H9 (cell line): ENCODE results near the gene ZNF784. TPM values are rescaled to one million over a fixed set of nuclear protein-coding genes. Genes with fewer than 3 reads are reported as not detected.

ENCODE experiments used
- DNase-seq: peaks from one replicate; pipeline ENCODE4 v3.0.0-alpha.2; 2017
- H2AFZ ChIP-seq: one replicate; pipeline ENCODE4 v1.6.1; 2013; ENCODE audit warnings: mild to moderate bottlenecking, low read length, control low read depth, moderate library complexity
- H2AK5ac ChIP-seq: 2 replicates; pipeline ENCODE4 v1.6.1; 2013; ENCODE audit warnings: low read length, control low read depth, mixed read lengths; ENCODE audit not compliant: insufficient read length
- H2BK120ac ChIP-seq: one replicate; pipeline ENCODE4 v1.6.1; 2013; ENCODE audit warnings: low read depth, mild to moderate bottlenecking, low read length, control low read depth, inconsistent platforms; ENCODE audit not compliant: poor library complexity, severe bottlenecking
- H2BK12ac ChIP-seq: 2 replicates; pipeline ENCODE4 v1.6.1; 2013; ENCODE audit warnings: low read length, control low read depth, mixed read lengths, low read depth; ENCODE audit not compliant: insufficient read length
- H2BK15ac ChIP-seq: 2 replicates; pipeline ENCODE4 v1.6.1; 2013; ENCODE audit warnings: low read depth, low read length, control low read depth
- H2BK20ac ChIP-seq: one replicate; pipeline ENCODE4 v1.6.1; 2013; ENCODE audit warnings: low read depth, mild to moderate bottlenecking, low read length, control low read depth, inconsistent platforms; ENCODE audit not compliant: poor library complexity, severe bottlenecking
- H2BK5ac ChIP-seq: 2 replicates; pipeline ENCODE4 v1.6.1; 2013; ENCODE audit warnings: low read length, control low read depth, mixed read lengths; ENCODE audit not compliant: insufficient read length
- H3K14ac ChIP-seq: 2 replicates; pipeline ENCODE4 v1.6.1; 2013; ENCODE audit warnings: low read length, control low read depth; ENCODE audit not compliant: insufficient read depth
- H3K18ac ChIP-seq: 2 replicates; pipeline ENCODE4 v1.6.1; 2013; ENCODE audit warnings: low read depth, mild to moderate bottlenecking, mixed read lengths, low read length, control low read depth; ENCODE audit not compliant: insufficient read length
- H3K23ac ChIP-seq: 2 replicates; pipeline ENCODE4 v1.6.1; 2013; ENCODE audit warnings: low read length, control low read depth, mixed read lengths, low read depth; ENCODE audit not compliant: insufficient read length
- H3K23me2 ChIP-seq: 2 replicates; pipeline ENCODE4 v1.6.1; 2013; ENCODE audit warnings: low read depth, mild to moderate bottlenecking, mixed read lengths, low read length, control low read depth; ENCODE audit not compliant: insufficient read length, poor library complexity, severe bottlenecking
- H3K27ac ChIP-seq: 2 replicates; pipeline ENCODE4 v1.5.1; 2013; ENCODE audit warnings: low read length, control low read depth, mixed read lengths, low read depth; ENCODE audit not compliant: insufficient read length
- H3K27me3 ChIP-seq: 2 replicates; pipeline ENCODE4 v1.6.1; 2013; ENCODE audit warnings: low read length, control low read depth, inconsistent platforms; ENCODE audit not compliant: insufficient read depth
- H3K4ac ChIP-seq: 2 replicates; pipeline ENCODE4 v1.6.1; 2013; ENCODE audit warnings: low read depth, mild to moderate bottlenecking, control low read depth, inconsistent platforms, low read length, moderate library complexity
- H3K4me1 ChIP-seq: 2 replicates; pipeline ENCODE4 v1.6.1; 2013; ENCODE audit warnings: low read length, control low read depth, inconsistent platforms; ENCODE audit not compliant: insufficient read depth
- H3K4me2 ChIP-seq: 2 replicates; pipeline ENCODE4 v1.6.1; 2013; ENCODE audit warnings: low read length, control low read depth, mixed read lengths; ENCODE audit not compliant: insufficient read length, insufficient read depth
- H3K56ac ChIP-seq: 2 replicates; pipeline ENCODE4 v1.6.1; 2013; ENCODE audit warnings: low read depth, mild to moderate bottlenecking, mixed read lengths, low read length, control low read depth; ENCODE audit not compliant: insufficient read length
- H3K79me1 ChIP-seq: 2 replicates; pipeline ENCODE4 v1.6.1; 2013; ENCODE audit warnings: low read depth, mild to moderate bottlenecking, moderate library complexity, low read length, control low read depth, inconsistent platforms; ENCODE audit not compliant: insufficient read depth, poor library complexity, severe bottlenecking
- H3K79me2 ChIP-seq: 2 replicates; pipeline ENCODE4 v1.6.1; 2013; ENCODE audit warnings: low read length, control low read depth, inconsistent platforms; ENCODE audit not compliant: insufficient read depth
- H3K9ac ChIP-seq: 2 replicates; pipeline ENCODE4 v1.6.1; 2013; ENCODE audit warnings: low read length, control low read depth, mixed read lengths; ENCODE audit not compliant: insufficient read length; ENCODE audit errors: extremely low read depth
- H3K9me3 ChIP-seq: one replicate; pipeline ENCODE4 v1.6.1; 2013; ENCODE audit warnings: low read depth, low read length, inconsistent platforms; ENCODE audit not compliant: control insufficient read depth
- H3T11ph ChIP-seq: one replicate; pipeline ENCODE4 v1.6.1; 2013; ENCODE audit warnings: mild to moderate bottlenecking, low read length, control low read depth, inconsistent platforms
- H4K20me1 ChIP-seq: one replicate; pipeline ENCODE4 v1.6.1; 2013; ENCODE audit not compliant: control insufficient read depth, insufficient read length, insufficient read depth
- H4K5ac ChIP-seq: 2 replicates; pipeline ENCODE4 v1.6.1; 2013; ENCODE audit warnings: low read depth, mild to moderate bottlenecking, mixed read lengths, low read length, control low read depth; ENCODE audit not compliant: insufficient read length
- H4K8ac ChIP-seq: replicated peaks from 2 replicates; pipeline ENCODE4 v1.6.1; 2013; ENCODE audit warnings: low read length, control low read depth, mixed read lengths, low read depth; ENCODE audit not compliant: insufficient read length
- H4K91ac ChIP-seq: 2 replicates; pipeline ENCODE4 v1.6.1; 2013; ENCODE audit warnings: low read depth, mild to moderate bottlenecking, moderate library complexity, mixed read lengths, low read length, control low read depth; ENCODE audit not compliant: insufficient read length
- H3K27ac Mint-ChIP-seq, 3 experiments: 2 replicates in 2 of 3; 3 replicates in 1 of 3; pipeline ENCODE4 v1.8.0; 2020 to 2021; ENCODE audit warnings: mixed read lengths in 3 of 3, mild to moderate bottlenecking in 1 of 3, moderate library complexity in 1 of 3
- H3K27me3 Mint-ChIP-seq: 2 replicates; pipeline ENCODE4 v1.8.0; 2021; ENCODE audit warnings: low read depth, mild to moderate bottlenecking, moderate library complexity, mixed read lengths
- H3K36me3 Mint-ChIP-seq, 3 experiments: 2 replicates in 2 of 3; 3 replicates in 1 of 3; pipeline ENCODE4 v1.8.0; 2020 to 2021; ENCODE audit warnings: low read depth in 3 of 3, mixed read lengths in 3 of 3; ENCODE audit not compliant: insufficient read depth in 1 of 3
- H3K4me1 Mint-ChIP-seq, 2 experiments: 2 replicates each; pipeline ENCODE4 v1.8.0; 2020; ENCODE audit warnings: mixed read lengths in 2 of 2
- H3K4me3 Mint-ChIP-seq, 2 experiments: 2 replicates in 1 of 2; 3 replicates in 1 of 2; pipeline ENCODE4 v1.8.0; 2020 to 2021; ENCODE audit warnings: mild to moderate bottlenecking in 2 of 2, mixed read lengths in 2 of 2, moderate library complexity in 1 of 2
- H3K9me3 Mint-ChIP-seq, 2 experiments: 2 replicates in 1 of 2; 3 replicates in 1 of 2; pipeline ENCODE4 v1.8.0; 2020; ENCODE audit warnings: mild to moderate bottlenecking in 2 of 2, mixed read lengths in 2 of 2, moderate library complexity in 1 of 2
- WGBS: extraction: QIAGEN DNeasy Blood & Tissue Kit; methylation state at CpG from one replicate; pipeline ENCODE4 v1.1.7; 2013; ENCODE audit warnings: missing lambda C conversion rate, low lambda C conversion rate, mixed read lengths; ENCODE audit not compliant: insufficient read length; ENCODE audit errors: extremely low coverage; 5-methylcytosine and 5-hydroxymethylcytosine counted together
- total RNA-seq: library from RNA; stranded (reverse); gene quantifications from 2 replicates; pipeline ENCODE4 v1.2.1, GENCODE V29; 2021
- TF ChIP-seq, protein P1 (sequence below): fragments of 200-600 bp; sonication (generic); conservative IDR thresholded peaks from 3 replicates; pipeline ENCODE4 v1.8.0; 2021; ENCODE audit warnings: antibody characterized with exemption, mild to moderate bottlenecking

Gene ZNF784
- total RNA-seq, 1 experiment from 2014 or later: 10.7 TPM

DNA sequence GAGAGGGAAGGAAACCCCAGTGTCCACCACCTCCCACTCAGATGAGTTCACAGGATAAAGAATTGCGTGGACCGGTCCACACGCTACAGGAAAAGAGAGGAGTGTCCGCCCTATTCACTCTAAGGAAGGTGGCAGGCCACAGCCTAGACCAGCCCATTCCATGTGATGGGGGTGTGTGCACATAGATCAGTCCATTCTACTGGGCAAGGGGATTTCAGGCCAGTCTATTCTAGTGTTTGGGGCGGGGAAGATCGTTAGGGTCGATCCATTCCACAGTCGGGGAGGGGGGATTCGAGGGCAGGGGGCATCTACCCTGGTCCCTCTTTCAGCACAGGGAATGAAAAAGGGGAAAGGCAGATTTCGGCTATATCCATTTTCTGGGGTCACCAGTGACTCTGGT is 32.8 kb downstream of the ZNF784 start:
- Histone ChIP-seq H3K23me2 (peaks cover 4% of the 10 kb centered on the region), H3K18ac (peak overlapping the region; percentile 15), H2BK120ac (no peak overlapping the region), H2BK12ac (no peak overlapping the region), H3K79me2 (no peaks in the 10 kb centered on the region), H3T11ph (no peak overlapping the region), H3K9me3 (no peaks in the 10 kb centered on the region), H2AK5ac (no peak overlapping the region), H4K5ac (no peak overlapping the region), H4K20me1 (peaks cover 2% of the 10 kb centered on the region), H3K23ac (no peak overlapping the region), H2BK5ac (no peak overlapping the region), H3K14ac (no peak overlapping the region), H3K4me1 (no peaks in the 10 kb centered on the region; the same call in 1 of the 2 replicates), H3K4me2 (no peak overlapping the region), H3K79me1 (no peaks in the 10 kb centered on the region), H3K56ac (no peak overlapping the region), H4K8ac (no peak overlapping the region), H2BK15ac (no peak overlapping the region), H4K91ac (no peak overlapping the region), H3K4ac (no peak overlapping the region), H3K27me3 (no peaks in the 10 kb centered on the region), H3K9ac (no peak overlapping the region), H3K27ac (no peak overlapping the region), H2BK20ac (no peak overlapping the region), H2AFZ (no peak overlapping the region)
- DNase-seq: peak; percentile 62
- Mint-ChIP-seq H3K27me3 (no peaks in the 10 kb centered on the region; the same call in 1 of the 2 replicates), H3K9me3 (no peaks in the 10 kb centered on the region; a peak in 1 of 5 replicates), H3K4me3 (no peak overlapping the region; a peak in 1 of 5 replicates), H3K36me3 (peaks cover 20 to 26% (median 21%) of the 10 kb centered on the region in 3 experiments; a peak in 6 of 7 replicates), H3K4me1 (peaks cover 20 to 37% of the 10 kb centered on the region in 2 experiments), H3K27ac (peak overlapping the region in 1 of 3 experiments; percentile 41; a peak in 2 of 7 replicates)
- no CpG with 5 or more reads among the region's 10 CpGs for WGBS
- TF ChIP-seq, protein P1, sequence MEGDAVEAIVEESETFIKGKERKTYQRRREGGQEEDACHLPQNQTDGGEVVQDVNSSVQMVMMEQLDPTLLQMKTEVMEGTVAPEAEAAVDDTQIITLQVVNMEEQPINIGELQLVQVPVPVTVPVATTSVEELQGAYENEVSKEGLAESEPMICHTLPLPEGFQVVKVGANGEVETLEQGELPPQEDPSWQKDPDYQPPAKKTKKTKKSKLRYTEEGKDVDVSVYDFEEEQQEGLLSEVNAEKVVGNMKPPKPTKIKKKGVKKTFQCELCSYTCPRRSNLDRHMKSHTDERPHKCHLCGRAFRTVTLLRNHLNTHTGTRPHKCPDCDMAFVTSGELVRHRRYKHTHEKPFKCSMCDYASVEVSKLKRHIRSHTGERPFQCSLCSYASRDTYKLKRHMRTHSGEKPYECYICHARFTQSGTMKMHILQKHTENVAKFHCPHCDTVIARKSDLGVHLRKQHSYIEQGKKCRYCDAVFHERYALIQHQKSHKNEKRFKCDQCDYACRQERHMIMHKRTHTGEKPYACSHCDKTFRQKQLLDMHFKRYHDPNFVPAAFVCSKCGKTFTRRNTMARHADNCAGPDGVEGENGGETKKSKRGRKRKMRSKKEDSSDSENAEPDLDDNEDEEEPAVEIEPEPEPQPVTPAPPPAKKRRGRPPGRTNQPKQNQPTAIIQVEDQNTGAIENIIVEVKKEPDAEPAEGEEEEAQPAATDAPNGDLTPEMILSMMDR: no peak
